Type B pancreatic cell (in vitro differentiated cells): ENCODE measurements around the gene CIB4. TPM values are rescaled to one million over a fixed set of nuclear protein-coding genes. Genes with fewer than 3 reads are reported as not detected.

Experiments
- DNase-seq: peaks from one replicate; pipeline ENCODE4 v3.0.0; 2021; ENCODE audit warnings: mixed read lengths; ENCODE audit not compliant: unreplicated experiment; ENCODE audit errors: extremely low spot score
- H3K27ac Mint-ChIP-seq: 2 replicates; pipeline ENCODE4 v1.8.0; 2021; ENCODE audit warnings: mild to moderate bottlenecking, mixed read lengths
- H3K27me3 Mint-ChIP-seq: 2 replicates; pipeline ENCODE4 v1.8.0; 2021; ENCODE audit warnings: mixed read lengths
- H3K36me3 Mint-ChIP-seq: 2 replicates; pipeline ENCODE4 v1.8.0; 2021; ENCODE audit warnings: mixed read lengths
- H3K4me1 Mint-ChIP-seq: one replicate; pipeline ENCODE4 v1.8.0; 2021; ENCODE audit warnings: mixed read lengths; ENCODE audit not compliant: unreplicated experiment
- H3K4me3 Mint-ChIP-seq: 2 replicates; pipeline ENCODE4 v1.8.0; 2021; ENCODE audit warnings: mild to moderate bottlenecking, mixed read lengths
- H3K9me3 Mint-ChIP-seq: 2 replicates; pipeline ENCODE4 v1.8.0; 2021; ENCODE audit warnings: mixed read lengths
- CTCF ChIP-seq: fragments of 200-600 bp; sonication (generic); conservative IDR thresholded peaks from 2 replicates; pipeline ENCODE4 v1.5.0; 2021; ENCODE audit warnings: antibody characterized with exemption, mild to moderate bottlenecking
- total RNA-seq: library from RNA; stranded (reverse); gene quantifications from 2 replicates; pipeline ENCODE4 v1.2.1, GENCODE V29; 2021; ENCODE audit warnings: low replicate concordance

CIB4 gene
- total RNA-seq, 1 donor from 2014 or later, result not detected

GRCh38 chr2:26649992-26650712 is 9.0 kb upstream of the CIB4 start:
- peaks cover 43% of the 10 kb centered on the region for H3K4me1 Mint-ChIP-seq
- H3K27ac Mint-ChIP-seq, result no peak overlapping the region
- no peak overlapping the region for H3K4me3 Mint-ChIP-seq
- TF ChIP-seq CTCF, result no peak
- H3K9me3 Mint-ChIP-seq, result no peaks in the 10 kb centered on the region
- H3K27me3 Mint-ChIP-seq, result peaks cover 17% of the 10 kb centered on the region
- no peaks in the 10 kb centered on the region for H3K36me3 Mint-ChIP-seq
- DNase-seq, result no peak

GRCh38 chr2:26649322-26649721 is 8.2 kb upstream of the CIB4 start:
- TF ChIP-seq CTCF, result no peak
- no peak overlapping the region for H3K4me3 Mint-ChIP-seq
- H3K27me3 Mint-ChIP-seq, result peaks cover 21% of the 10 kb centered on the region
- no peaks in the 10 kb centered on the region for H3K36me3 Mint-ChIP-seq
- no peak overlapping the region for H3K27ac Mint-ChIP-seq
- H3K9me3 Mint-ChIP-seq, result no peaks in the 10 kb centered on the region
- no peak for DNase-seq
- peaks cover 38% of the 10 kb centered on the region for H3K4me1 Mint-ChIP-seq

- Mint-ChIP-seq H3K36me3 (no peaks in the 10 kb centered on the region), H3K9me3 (no peaks in the 10 kb centered on the region), H3K4me3 (no peak overlapping the region), H3K27ac (no peak overlapping the region), H3K4me1 (peaks cover 33% of the 10 kb centered on the region), H3K27me3 (peaks cover 20% of the 10 kb centered on the region)
- TF ChIP-seq CTCF, result no peak
- DNase-seq, result no peak
These were observed 7.3 kb upstream of the CIB4 start for GRCh38 chr2:26648516-26648915.

- H3K4me1 Mint-ChIP-seq, result peaks cover 33% of the 10 kb centered on the region
- H3K27me3 Mint-ChIP-seq, result peaks cover 18% of the 10 kb centered on the region
These were observed 6.8 kb upstream of the CIB4 start for GRCh38 chr2:26647981-26648380.

GRCh38 chr2:26646986-26647672 is 6.0 kb upstream of the CIB4 start:
- H3K27me3 Mint-ChIP-seq, result peaks cover 18% of the 10 kb centered on the region
- no peak overlapping the region for H3K27ac Mint-ChIP-seq
- peaks cover 28% of the 10 kb centered on the region for H3K4me1 Mint-ChIP-seq
- no peak overlapping the region for H3K4me3 Mint-ChIP-seq
- H3K36me3 Mint-ChIP-seq, result no peaks in the 10 kb centered on the region
- no peaks in the 10 kb centered on the region for H3K9me3 Mint-ChIP-seq
- DNase-seq, result no peak
- no peak for TF ChIP-seq CTCF

More at GRCh38 chr2:26647981-26648380, 6.8 kb upstream of the CIB4 start:
- Mint-ChIP-seq H3K36me3 (no peaks in the 10 kb centered on the region), H3K27ac (no peak overlapping the region), H3K4me3 (no peak overlapping the region), H3K9me3 (no peaks in the 10 kb centered on the region)
- no peak for DNase-seq
- no peak for TF ChIP-seq CTCF
